Aorta (tissue), 5 donors: ENCODE data around the gene E2F8. TPM values are rescaled to one million over a fixed set of nuclear protein-coding genes. Genes with fewer than 3 reads are reported as not detected.
"Not testable (repeated sequence)": the region's sequence is repeated elsewhere in the genome, so short reads cannot be mapped to it uniquely, and the experiment has no call there.

Experiments
- ATAC-seq: fragments of 200-7000 bp; cut with Tn5 transposase; one replicate; pipeline ENCODE4 v1.9.1; 2022; ENCODE audit warnings: moderate library complexity; ENCODE audit not compliant: low FRiP score
- DNase-seq, 2 donors: peaks; one replicate each; pipeline ENCODE4 v3.0.0-alpha.2; 2020
- H3K27ac ChIP-seq, 2 donors: one replicate each; pipeline ENCODE4 v1.5.1; 2013; ENCODE audit warnings: low read length in 2 of 2, mild to moderate bottlenecking in 2 of 2, moderate library complexity in 2 of 2, control low read depth in 1 of 2, inconsistent platforms in 1 of 2, low read depth in 1 of 2
- H3K27me3 ChIP-seq, 2 donors: one replicate each; pipeline ENCODE4 v1.6.1; 2013; ENCODE audit warnings: control low read depth in 1 of 2, low read length in 1 of 2, mild to moderate bottlenecking in 1 of 2, moderate library complexity in 1 of 2; ENCODE audit not compliant: insufficient read depth in 2 of 2, control insufficient read depth in 1 of 2
- H3K36me3 ChIP-seq, 2 donors: one replicate each; pipeline ENCODE4 v1.6.1; 2013; ENCODE audit warnings: control low read depth in 1 of 2, low read length in 1 of 2, mild to moderate bottlenecking in 1 of 2; ENCODE audit not compliant: insufficient read depth in 2 of 2, control insufficient read depth in 1 of 2
- H3K4me1 ChIP-seq, 2 donors: one replicate each; pipeline ENCODE4 v1.6.1; 2013; ENCODE audit warnings: low read length in 2 of 2, control low read depth in 1 of 2, mild to moderate bottlenecking in 1 of 2, moderate library complexity in 1 of 2; ENCODE audit not compliant: insufficient read depth in 2 of 2, control insufficient read depth in 1 of 2
- H3K4me3 ChIP-seq, 2 donors: one replicate each; pipeline ENCODE4 v1.5.1; 2013; ENCODE audit warnings: low read length in 2 of 2, control low read depth in 1 of 2, mild to moderate bottlenecking in 1 of 2
- H3K9me3 ChIP-seq: one replicate; pipeline ENCODE4 v1.6.1; 2013; ENCODE audit warnings: mild to moderate bottlenecking, low read length; ENCODE audit not compliant: control insufficient read depth
- WGBS, 2 donors: extraction: QIAGEN DNeasy Blood & Tissue Kit; methylation state at CpG; one replicate each; pipeline ENCODE4 v1.1.7; 2013; 5-methylcytosine and 5-hydroxymethylcytosine counted together
- intact Hi-C, 2 donors: fragments of 100-400 bp; cut with DNase I; formaldehyde crosslinking; loops; one replicate each; pipeline versions ENCODE4 v1.14.2 to v1.15.0; 2022
- polyA plus RNA-seq, 2 donors: library from polyadenylated mRNA; stranded (reverse); fragments of 200-250 nt; gene quantifications; one replicate each; pipeline ENCODE4 v1.2.3, GENCODE V29; 2013
- total RNA-seq, 2 donors: library from RNA; stranded (reverse); fragmentation: NEBNext Ultra II Directional; extraction: Animal tissue kit (Norgen Biotek cat#: 25700); gene quantifications; one replicate each; pipeline ENCODE4 v1.2.1, GENCODE V29; 2021
- donor health status: healthy with polysubstance abuse.
- donor health status: Bipolar disorder and iron deficiency.
- donor health status: DM: no; HTN: no; CAD: no.
- donor health status: DM: no; HTN: no; CAD: no.
- donor health status: DM: yes; HTN: yes; CAD: no.

E2F8 gene
- total and polyA plus RNA-seq, 4 donors, result 0.05 to 0.63 (median 0.29) TPM; not detected in 1

- H3K4me3 ChIP-seq, result no peak overlapping the region
- 80 to 85% methylated on average over 4 of the region's 4 CpGs for WGBS, 2 donors
- no peaks in the 10 kb centered on the region for H3K27me3 ChIP-seq
- ATAC-seq (no peak), DNase-seq (no peak)
- no peak overlapping the region for H3K27ac ChIP-seq
- intact Hi-C loops, result loop anchor here in 1 of 2 donors (1.0 kb wide), 1 partner anchor 295 kb away; no protein-coding TSS in a partner anchor
- no peaks in the 10 kb centered on the region for H3K36me3 ChIP-seq
- H3K4me1 ChIP-seq, result no peaks in the 10 kb centered on the region
- H3K9me3 ChIP-seq, result no peaks in the 10 kb centered on the region
Measured at GRCh38 chr11:19258641-19259230, 18.0 kb upstream of the E2F8 start.

GRCh38 chr11:19254441-19254840 is 13.7 kb upstream of the E2F8 start:
- intact Hi-C loops, H3K4me3 ChIP-seq, H3K27me3 ChIP-seq, H3K36me3 ChIP-seq, ATAC-seq, H3K27ac ChIP-seq, H3K9me3 ChIP-seq, DNase-seq, H3K4me1 ChIP-seq: not testable (repeated sequence)
- 59% methylated on average over 3 of the region's 3 CpGs for WGBS, 2 donors

GRCh38 chr11:19253817-19254216 is 13.1 kb upstream of the E2F8 start:
- no peaks in the 10 kb centered on the region for H3K9me3 ChIP-seq
- no peak overlapping the region for H3K4me3 ChIP-seq
- intact Hi-C loops, result no loop called here
- H3K27me3 ChIP-seq, result no peaks in the 10 kb centered on the region
- no peaks in the 10 kb centered on the region for H3K36me3 ChIP-seq
- H3K27ac ChIP-seq, result no peak overlapping the region
- WGBS, 2 donors, result 85 to 89% methylated on average over 3 of the region's 3 CpGs
- ATAC-seq, result no peak
- DNase-seq, result no peak
- no peaks in the 10 kb centered on the region for H3K4me1 ChIP-seq

GRCh38 chr11:19253153-19253745 is 12.5 kb upstream of the E2F8 start:
- ATAC-seq (no peak), DNase-seq (no peak)
- WGBS, 2 donors, result 84 to 87% methylated on average over 7 of the region's 7 CpGs
- no peak overlapping the region for H3K27ac ChIP-seq
- H3K4me1 ChIP-seq, result no peaks in the 10 kb centered on the region
- intact Hi-C loops, result no loop called here
- no peaks in the 10 kb centered on the region for H3K36me3 ChIP-seq
- H3K9me3 ChIP-seq, result no peaks in the 10 kb centered on the region
- no peak overlapping the region for H3K4me3 ChIP-seq
- no peaks in the 10 kb centered on the region for H3K27me3 ChIP-seq

- no peaks in the 10 kb centered on the region for H3K27me3 ChIP-seq
- no peak overlapping the region for H3K27ac ChIP-seq
- intact Hi-C loops, result no loop called here
- ATAC-seq (no peak), DNase-seq (no peak)
- H3K36me3 ChIP-seq, result no peaks in the 10 kb centered on the region
- no peaks in the 10 kb centered on the region for H3K4me1 ChIP-seq
- no peaks in the 10 kb centered on the region for H3K9me3 ChIP-seq
- WGBS, 2 donors, result 72 to 83% methylated on average over 8 of the region's 8 CpGs
- no peak overlapping the region for H3K4me3 ChIP-seq
Measured at GRCh38 chr11:19252394-19253152, 11.8 kb upstream of the E2F8 start.

GRCh38 chr11:19251577-19251976 is 10.8 kb upstream of the E2F8 start:
- H3K9me3 ChIP-seq, result no peaks in the 10 kb centered on the region
- H3K4me3 ChIP-seq, result no peak overlapping the region
- intact Hi-C loops, result no loop called here
- no peaks in the 10 kb centered on the region for H3K27me3 ChIP-seq
- H3K36me3 ChIP-seq, result no peaks in the 10 kb centered on the region
- ATAC-seq (no peak), DNase-seq (no peak)
- no peak overlapping the region for H3K27ac ChIP-seq
- H3K4me1 ChIP-seq, result no peaks in the 10 kb centered on the region

GRCh38 chr11:19246816-19247215 is 6.1 kb upstream of the E2F8 start:
- intact Hi-C loops, result no loop called here
- ATAC-seq (no peak), DNase-seq (no peak)
- 72 to 73% methylated on average over 1 of the region's 1 CpG for WGBS, 2 donors
- no peak overlapping the region for H3K4me3 ChIP-seq
- H3K27ac ChIP-seq, result no peak overlapping the region
- no peaks in the 10 kb centered on the region for H3K4me1 ChIP-seq
- H3K36me3 ChIP-seq, result no peaks in the 10 kb centered on the region
- H3K9me3 ChIP-seq, result no peaks in the 10 kb centered on the region
- H3K27me3 ChIP-seq, result peaks cover 0 to 3% of the 10 kb centered on the region in 2 donors

GRCh38 chr11:19245351-19245750 is 4.6 kb upstream of the E2F8 start:
- 89 to 97% methylated on average over 5 of the region's 5 CpGs for WGBS, 2 donors
- no peak for ATAC-seq

GRCh38 chr11:19244621-19245020 is 3.9 kb upstream of the E2F8 start:
- DNase-seq (no peak), ATAC-seq (no peak)
- Histone ChIP-seq H3K4me3 (no peak overlapping the region), H3K9me3 (no peaks in the 10 kb centered on the region), H3K27ac (no peak overlapping the region), H3K36me3 (no peaks in the 10 kb centered on the region), H3K27me3 (peaks cover 0 to 3% of the 10 kb centered on the region in 2 donors), H3K4me1 (no peaks in the 10 kb centered on the region)
- WGBS, 2 donors, result 66 to 69% methylated on average over 2 of the region's 2 CpGs
- intact Hi-C loops, result no loop called here

More at GRCh38 chr11:19245351-19245750, 4.6 kb upstream of the E2F8 start:
- no peaks in the 10 kb centered on the region for H3K36me3 ChIP-seq
- H3K4me3 ChIP-seq, result no peak overlapping the region
- H3K27ac ChIP-seq, result no peak overlapping the region
- H3K27me3 ChIP-seq, result peaks cover 0 to 3% of the 10 kb centered on the region in 2 donors
- no peaks in the 10 kb centered on the region for H3K9me3 ChIP-seq
- intact Hi-C loops, result no loop called here
- no peak for DNase-seq
- H3K4me1 ChIP-seq, result no peaks in the 10 kb centered on the region
